Activated naive CD4-positive, alpha-beta T cell (primary cell): ENCODE results near the gene MMP3.

Experiments
- DNase-seq, 4 experiments: peaks; one replicate each; lab custom pipeline; 2025; lab: John Stamatoyannopoulos, UW

The MMP3 gene

DNA sequence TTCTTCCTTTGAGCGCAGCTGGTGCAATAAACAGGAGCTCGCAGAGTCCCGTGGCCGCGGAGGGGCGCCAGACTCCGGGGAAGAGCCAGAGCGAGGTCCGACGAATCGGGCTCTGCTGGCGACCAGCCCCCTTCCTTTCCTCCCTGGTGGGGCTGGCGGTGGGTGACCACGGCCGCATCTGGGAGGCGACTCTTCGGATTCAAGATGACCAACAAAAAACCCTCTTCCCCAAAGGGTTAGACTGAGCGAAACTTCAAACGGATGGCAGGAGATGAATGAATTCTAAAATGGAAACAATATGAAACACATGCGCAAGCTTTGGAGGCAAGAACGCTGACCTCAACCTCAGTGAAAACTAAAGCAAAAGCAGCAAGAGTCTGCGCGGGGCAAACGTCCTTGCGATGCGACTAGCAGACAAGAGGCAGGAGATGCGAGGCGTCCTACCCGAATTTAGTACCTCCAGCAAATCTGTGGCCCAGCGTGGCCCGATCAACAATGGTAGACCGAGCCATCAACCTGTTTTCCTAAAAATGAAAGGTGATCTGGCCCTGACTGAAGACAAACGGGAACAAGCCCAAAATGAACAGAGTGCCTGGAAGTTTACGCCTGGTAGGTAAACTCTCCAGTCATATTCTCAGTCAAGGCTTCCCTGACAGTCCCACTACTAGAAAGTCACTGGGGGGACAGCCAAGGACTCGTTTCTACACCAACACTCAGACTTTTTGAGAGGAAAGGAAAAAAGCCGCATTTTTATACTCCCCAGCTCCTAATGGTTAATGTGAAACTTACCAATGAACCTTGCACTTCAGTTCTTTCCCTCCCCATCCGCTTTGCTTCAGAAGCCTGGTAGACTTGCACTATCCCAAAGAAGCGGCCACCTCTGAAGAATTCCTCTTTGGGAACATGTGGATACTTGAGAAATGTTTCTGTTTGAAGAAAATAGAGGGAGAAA, 11.6 kb downstream of the MMP3 start:
- no peak for DNase-seq

DNA sequence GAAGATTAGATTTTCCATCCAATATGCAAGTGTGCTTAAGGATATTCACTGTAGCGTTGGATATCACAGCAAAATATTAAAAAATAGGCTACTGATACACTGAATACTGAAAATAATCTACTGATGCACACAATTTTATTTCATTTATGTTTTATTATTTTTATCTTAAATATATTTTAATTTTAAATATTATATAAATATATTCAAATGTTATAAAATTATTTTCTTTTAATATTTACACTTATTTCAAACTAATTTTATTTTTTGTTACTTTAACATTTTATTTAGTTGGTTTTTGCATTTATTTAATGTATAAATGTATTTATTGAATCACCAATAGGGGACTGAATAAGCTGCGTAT, 12.3 kb downstream of the MMP3 start:
- DNase-seq, result no peak

DNA sequence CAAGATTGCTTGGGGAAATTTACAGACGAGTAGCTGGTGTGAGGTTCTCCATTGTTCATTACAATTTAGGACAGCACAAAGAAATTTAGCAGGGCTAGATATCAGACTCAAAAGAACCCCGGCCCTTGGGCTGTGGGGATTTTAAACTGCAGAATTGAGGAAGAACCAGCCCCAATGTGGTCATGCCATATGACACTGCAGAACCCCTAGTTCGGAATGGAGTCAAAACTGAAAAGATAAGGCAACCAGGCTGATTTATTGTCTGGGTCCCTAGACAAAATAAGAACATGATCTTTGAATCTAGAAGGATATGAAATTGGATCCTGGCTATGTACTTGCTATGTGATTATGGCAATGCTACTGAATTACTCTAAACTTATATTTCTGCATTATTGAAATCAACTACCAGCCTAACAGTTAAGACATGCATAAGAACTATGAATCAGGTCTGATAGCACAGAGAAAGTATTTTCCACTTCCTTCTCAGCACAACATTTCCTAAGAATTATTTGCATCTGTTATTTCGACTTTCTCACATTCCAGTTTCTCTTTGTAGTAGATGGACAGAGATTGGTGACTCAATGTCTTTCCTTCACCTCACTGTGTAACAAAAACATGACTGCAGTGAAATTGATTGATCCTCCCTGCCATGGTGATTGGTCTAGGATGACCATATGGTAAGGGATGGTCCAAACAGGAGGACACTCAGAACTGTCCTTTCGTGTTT, 13.2 kb downstream of the MMP3 start:
- no peak for DNase-seq

DNA sequence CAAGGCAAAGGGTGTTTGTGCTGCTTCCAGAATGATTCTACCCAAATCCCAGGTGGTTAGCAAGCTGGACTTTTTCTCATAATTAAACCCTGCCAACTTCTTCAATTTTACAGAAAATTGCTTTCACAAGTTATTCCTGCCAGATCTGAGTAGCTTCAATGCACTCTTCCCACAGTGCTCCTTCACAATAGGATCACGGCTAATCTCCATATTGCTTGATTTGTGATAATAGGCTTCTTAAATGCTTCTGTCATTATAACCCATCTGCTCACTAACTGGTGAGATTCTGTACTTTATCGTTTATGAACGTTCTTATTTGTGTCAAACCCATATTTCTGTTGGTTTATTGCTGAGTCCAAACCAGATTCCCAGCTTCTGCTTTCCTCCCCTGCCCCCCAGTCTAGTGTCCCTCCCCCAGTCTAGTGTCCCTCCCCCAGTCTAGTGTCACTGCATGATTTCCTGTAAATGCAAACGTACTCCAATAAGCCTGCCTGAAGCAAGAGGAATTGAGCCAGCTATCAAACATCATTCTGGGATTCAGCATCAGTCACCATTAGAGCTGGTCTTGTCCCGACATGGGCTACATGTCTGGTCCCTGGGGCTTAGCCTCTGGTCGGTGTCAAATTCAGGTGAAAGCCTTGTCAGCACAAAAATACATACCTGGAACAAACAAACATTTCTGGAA, 14.0 kb downstream of the MMP3 start:
- DNase-seq, result no peak

DNA sequence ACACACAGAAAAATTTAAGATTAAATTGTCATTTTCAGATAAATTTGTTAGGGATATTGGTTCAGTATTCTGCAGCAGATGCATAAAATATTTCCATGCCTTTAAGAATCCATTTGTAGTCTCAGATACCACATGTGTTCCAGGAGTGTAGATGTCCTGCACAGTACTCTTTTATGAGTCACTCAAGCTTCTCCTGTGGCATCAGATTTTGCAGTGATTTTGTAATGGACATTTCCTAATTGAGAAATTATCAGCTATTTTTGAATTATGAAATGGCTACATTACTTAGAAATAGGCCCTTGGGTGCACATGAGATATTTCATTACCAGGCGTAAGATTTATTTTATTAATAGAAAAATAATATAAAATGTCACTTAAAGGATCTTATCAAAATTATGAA, 18.9 kb downstream of the MMP3 start:
- DNase-seq, result no peak

DNA sequence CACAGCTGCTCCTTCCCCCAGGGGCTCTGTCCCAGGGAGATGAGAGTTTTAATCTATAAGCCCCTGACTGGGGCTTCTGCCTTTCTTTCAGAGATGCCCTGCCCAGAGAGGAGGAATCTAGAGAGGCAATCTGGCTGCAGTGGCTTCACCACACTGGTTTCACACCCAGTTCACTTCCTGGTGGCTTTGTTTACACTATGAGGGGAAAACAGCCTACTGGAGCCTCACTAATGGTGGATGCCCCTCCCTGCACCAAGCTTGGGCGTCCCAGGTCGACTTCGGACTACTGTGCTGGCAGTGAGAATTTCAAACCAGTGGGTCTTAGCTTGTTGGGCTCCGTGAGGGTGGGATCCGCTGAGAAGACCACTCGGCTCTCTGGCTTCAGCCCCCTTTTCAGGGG, 23.9 kb downstream of the MMP3 start:
- DNase-seq, result no peak

DNA sequence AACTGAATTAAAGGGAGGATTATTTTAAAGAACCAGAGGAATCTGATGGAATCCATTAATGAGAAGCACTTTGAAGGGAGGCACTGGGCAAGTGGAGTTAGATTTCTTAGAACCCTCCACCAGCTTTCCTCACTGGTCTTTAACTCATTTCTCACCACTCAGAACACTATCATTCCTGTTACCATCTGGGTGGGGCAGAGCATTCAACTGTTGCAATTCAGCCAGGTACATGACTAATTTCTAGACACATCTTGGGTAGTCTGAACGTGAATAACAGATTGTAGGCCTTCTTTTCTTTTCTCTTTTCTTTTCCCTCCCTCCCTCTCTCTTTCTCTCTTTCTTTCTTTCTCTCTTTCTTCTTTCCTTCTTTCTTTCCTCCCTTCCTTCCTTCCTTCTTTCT, 29.9 kb downstream of the MMP3 start:
- DNase-seq, result no peak

DNA sequence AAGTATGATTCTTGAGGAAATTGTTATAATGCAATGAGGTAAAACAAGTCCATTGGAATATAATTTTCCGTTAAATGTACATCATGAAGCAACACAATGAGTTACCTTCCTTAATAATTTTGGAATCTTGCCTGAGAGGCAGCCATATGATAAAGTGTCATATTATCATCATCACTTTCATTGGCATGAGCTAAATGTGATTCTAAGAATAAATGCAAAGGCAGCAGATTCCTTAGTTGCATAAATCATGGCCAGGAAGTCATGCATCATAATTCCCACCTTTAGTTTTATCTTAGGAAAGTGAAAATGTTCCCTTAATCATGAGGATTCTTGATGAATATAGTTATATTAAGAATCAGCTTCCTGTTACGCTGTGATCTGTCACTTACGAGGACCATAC, 31.2 kb downstream of the MMP3 start:
- no peak for DNase-seq

DNA sequence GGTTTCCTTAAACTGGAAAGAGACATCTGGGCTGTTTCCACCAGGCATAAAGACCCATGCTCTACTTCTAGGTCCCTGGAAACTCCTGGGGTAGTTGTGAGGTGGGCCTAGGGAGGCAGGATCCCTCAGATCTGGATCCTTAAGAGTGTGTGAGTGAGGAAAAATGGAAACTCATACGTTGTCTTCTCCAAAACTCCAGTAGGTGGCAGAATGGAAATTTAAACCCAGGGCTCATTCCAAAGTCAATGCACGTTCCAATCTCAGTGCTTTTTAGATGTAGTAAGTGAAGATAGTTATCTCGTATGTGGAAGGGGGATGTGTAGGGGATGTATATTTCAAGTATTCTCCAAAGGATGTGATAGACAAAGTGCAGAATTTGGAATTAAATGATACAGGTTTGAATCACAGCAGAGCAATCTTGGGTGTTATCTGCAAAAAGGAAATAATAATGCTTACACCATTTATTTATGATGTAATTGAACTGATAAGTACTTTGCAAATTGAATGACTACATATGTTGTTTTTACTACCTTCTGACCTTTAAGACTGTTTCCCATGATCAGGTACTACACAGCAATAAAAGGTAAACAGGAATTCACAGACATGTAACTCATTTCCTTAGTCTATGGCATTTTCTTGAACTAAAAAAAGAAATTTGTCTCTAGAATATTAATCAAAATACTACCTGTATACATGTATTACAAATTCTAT, 32.3 kb downstream of the MMP3 start:
- DNase-seq, result no peak

DNA sequence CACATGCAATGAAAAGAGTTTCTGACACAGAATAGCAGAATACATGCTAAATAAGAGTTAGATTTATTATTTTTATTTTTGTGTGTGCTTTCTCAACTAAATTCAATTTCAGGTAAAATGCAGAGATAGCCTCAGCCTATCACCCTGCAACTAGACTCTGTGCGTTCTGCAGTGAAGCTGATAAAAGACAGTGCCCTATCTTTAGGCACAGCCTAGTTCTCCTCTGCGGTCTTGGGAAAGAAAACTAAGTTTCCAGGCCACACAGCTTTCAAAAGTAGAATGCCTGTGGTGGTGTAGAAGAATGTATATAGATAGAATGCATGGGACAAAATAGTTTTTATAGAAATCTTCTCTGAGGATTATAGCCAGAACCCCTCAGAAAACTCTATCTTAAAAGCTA, 33.4 kb downstream of the MMP3 start:
- DNase-seq, result no peak

DNA sequence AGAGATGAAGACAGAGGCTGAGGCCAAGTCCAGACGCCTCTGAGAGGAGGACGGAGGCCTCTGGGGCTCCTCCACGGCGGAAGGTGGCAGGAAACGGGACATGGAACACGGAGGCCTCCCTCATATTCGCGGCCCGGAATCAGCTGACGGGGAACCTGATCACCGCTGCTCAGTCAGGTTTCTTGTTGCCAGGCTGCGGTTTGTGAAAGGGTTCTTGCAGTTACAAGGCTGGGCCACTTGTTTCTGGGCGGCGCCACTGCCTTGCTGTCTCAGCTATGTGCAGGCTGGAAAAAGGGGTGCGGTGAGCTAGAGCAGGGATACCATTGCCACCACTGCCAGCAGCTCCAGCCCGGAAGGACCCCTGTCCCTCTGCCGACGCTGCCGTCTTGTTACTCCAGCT, 35.5 kb downstream of the MMP3 start:
- no peak for DNase-seq

DNA sequence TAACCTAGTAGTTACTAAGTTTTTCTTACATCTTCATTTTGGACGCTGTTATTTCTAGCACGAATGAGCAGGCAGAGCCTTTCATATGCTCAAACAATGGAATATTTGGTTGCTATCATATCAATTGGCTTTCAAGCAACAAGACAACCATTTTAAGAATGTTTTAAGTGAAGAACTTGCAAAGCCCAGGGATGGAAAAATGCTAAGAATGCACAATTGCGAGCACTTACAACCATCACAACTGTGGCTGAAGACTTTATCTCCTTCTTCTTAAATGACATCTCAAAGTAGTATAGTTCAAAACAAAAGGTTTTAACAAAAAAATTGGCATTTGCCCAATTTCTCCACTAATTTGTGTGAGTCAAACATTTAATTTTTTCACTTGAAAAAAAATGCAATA, 37.1 kb downstream of the MMP3 start:
- DNase-seq, result no peak

DNA sequence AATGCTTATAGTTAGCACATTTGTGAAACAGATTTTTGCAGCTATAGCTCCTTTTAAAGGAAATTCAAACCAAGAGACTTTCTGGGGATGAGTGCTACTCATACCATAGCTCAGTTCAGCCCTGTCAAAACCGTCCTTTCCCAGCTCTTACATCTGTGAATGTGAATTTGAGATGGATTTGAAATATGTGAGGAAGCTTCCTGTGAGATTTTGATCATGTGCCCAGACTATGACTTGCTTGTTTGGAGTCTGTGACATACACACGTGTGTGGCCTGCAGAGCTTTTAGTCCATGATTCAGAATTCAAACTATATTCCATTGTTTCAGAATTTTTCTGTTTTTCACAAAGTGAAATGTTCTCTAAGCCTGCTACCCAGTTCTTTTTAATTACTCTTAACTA, 41.1 kb downstream of the MMP3 start:
- DNase-seq, result no peak

DNA sequence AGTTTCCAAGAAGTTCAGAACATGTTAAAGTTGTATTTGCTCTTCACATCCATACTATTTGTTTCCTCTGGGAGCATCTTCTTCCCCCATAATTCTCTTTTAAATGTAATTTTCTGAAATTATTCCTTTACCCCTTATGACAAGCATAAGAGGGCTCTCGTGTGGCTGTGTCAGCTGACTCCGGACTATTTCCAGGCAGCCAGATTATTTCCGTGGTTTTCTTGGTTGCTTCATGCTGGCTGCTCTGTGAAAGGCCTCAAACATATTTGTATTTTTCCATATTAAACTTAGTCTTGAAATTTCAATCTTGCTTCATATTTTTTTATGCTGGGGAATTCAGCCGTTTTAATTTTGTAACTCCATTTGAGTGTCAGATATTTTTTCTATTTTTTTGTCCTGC, 42.6 kb downstream of the MMP3 start:
- DNase-seq, result no peak

DNA sequence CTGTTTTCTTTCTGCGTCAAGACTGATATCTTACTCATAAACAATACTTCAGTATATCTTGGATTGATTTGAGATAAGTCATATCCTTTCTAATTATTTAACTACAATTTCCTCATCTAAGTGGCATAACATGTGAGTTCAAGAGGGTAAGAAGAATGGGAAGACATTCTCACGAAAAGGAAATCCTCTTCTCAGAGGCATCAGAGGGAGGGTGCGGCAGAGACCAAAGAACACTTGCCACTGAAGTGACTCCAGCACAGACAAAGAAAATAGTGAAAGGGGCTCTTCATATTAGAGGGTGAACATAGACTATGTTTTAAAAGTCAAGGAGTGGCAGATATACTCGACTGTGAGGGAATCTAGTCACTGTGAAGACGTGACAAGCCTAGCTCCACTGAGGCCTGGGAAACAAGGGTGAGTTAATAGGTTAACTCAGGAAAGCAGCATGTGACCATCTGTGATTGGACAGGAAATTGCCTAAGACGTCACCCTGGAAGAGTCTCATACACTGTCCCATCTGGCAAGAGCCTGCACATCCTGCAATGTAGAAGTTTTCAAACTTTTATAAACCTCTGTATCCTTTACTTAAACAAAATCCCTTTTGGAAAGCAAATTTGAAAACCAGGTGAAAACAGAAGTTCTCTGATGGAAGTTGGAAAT, 43.6 kb downstream of the MMP3 start:
- no peak for DNase-seq

DNA sequence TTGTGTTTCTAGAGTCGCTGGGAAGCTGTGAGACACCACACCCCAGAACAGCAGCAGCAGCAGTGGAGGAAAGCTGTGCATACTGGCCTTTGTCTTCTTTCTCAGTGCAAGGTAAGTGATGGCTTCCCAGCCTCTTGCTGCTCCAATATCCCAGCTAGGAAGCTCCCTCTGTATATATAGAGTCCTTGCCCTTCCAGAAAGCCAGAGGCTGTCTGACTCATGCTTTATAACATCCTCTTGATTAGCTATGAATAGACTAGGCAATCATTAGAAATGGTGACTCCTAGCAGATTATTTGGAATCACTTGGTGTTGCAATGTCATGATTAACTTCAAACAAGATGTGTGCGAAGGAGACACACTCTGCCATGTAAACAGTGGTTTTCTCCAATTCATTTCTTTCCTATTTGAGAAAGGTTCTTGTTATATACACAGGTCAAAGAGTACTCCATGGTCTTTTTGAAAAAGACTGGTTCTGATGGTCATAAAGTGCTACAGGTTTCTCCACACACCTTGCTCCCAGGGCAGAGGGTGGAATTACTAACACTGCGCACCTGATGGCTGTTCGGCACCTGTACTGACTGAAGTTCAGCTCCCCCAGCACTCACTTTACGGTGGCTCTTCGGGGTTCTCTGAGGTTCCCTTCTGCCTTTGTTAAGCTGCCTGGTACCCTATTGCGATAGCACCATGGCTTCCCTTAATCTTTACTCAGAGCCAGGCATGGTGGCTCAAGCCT, 45.2 kb downstream of the MMP3 start, which contains the start of gene MMP1:
Gene MMP1, minus strand, starts transcription at position 149 of the 735 bp plus-strand sequence. Its CDS starts 68 bp downstream, at position 81.
- DNase-seq, result no peak

DNA sequence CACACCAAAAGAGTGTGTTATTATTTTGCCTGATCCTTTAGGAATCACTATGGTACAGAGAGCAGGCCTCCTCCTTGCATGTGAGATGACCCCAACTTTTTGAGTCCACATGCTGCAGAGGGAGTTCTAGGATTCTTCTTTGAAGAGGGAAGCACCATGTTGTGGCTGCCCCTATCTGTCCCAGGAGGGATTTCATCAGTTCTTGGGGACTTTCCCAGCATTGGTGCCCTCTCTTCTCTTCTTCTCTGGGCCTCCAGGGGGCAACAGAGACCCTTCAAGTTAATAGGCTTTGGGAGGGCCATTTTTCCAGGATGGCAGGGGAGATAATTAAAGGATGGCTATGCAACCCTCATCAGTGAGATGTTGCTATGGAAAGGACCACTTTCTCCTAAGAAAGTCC, 49.0 kb downstream of the MMP3 start:
- no peak for DNase-seq

DNA sequence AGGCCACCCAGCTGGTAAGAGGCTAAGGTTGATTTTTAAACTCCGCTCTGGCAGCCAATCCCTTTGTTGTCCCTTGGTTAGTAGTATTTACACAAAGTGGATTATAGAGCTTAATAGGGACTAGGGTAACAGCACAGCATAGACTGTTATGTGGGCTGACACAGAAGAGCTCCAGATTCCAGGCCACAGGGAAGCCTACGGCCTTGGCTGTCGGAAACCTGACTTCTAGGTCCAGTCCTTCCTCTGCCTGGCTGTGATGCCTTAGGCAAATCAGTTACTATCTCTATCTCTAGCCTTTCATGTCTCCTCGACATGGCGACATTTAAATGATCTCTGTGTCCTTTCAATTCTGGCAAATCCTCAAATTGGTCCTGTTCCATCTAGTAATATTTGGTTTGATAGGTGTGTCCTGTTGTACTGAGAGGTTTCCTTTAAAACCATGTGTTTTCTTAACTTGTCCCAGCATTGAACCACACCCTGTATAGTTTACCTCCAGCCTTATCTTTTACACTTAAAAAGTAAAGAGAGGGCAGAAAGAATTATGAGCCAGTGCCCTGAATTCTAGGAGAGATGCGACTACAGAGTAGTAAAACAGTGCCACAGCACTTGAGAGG, 49.6 kb downstream of the MMP3 start:
- no peak for DNase-seq

DNA sequence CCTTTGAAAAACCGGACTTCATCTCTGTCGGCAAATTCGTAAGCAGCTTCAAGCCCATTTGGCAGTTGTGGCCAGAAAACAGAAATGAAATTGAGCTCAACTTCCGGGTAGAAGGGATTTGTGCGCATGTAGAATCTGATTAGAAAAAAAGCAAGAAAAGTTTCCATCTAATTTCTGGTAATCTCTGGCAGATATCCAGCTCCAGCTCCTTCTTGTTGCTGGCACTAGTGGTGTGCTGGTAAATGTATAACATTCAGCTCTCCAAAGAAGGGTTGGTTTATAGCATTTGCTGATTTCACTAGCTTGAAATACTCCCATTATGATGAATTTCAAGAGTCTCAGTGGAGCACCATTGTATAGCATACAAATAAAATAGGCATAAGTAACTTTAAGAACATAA, 50.8 kb downstream of the MMP3 start:
- no peak for DNase-seq

DNA sequence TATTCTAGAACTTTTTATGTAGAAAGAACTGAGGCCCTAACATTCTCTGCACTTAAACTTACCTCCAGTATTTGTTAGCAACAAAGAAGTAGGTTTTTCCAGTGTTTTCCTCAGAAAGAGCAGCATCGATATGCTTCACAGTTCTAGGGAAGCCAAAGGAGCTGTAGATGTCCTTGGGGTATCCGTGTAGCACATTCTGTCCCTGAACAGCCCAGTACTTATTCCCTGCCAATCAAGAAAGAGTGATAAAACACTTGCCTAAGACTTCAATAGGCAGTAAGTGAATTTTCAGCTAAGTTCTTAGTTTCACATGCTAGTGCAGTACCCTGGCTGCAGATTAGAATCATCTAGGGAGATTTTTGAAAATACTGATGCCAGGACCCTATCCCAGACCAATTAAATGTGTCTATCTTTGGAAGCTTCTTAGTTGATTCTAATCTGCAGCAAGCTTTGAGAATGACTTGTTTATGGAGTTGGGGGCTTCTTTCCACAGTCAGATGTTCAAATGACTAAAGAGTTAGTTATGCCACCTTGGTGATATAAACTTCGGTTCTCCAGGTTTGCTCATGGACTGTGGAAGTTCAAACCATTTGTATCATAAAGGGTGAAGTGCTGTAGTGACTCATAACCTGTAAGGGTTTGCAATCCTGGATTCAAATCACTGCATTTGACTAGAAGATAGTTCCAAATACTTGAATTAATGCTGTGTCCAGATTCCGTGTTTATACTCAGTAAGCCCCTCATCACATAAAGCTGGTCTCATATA, 52.0 kb downstream of the MMP3 start:
- DNase-seq, result no peak
